Suprapubic skin (tissue), 4 donors: Measurements from ENCODE around the gene ZNF154. TPM values are rescaled to one million over a fixed set of nuclear protein-coding genes. Genes with fewer than 3 reads are reported as not detected.

ENCODE experiments used
- DNase-seq, 2 donors: peaks; one replicate each; pipeline ENCODE4 v3.0.0-alpha.2; 2019; ENCODE audit warnings: low spot score in 2 of 2
- H3K27ac ChIP-seq: fragments of 200-600 bp; sonication (generic); one replicate; pipeline ENCODE4 v1.5.1; 2019
- H3K27me3 ChIP-seq: fragments of 200-600 bp; sonication (generic); one replicate; pipeline ENCODE4 v1.5.1; 2019
- H3K36me3 ChIP-seq: fragments of 200-600 bp; sonication (generic); one replicate; pipeline ENCODE4 v1.5.1; 2019
- H3K4me1 ChIP-seq: fragments of 200-600 bp; sonication (generic); one replicate; pipeline ENCODE4 v1.5.1; 2019
- H3K4me3 ChIP-seq: fragments of 200-600 bp; sonication (generic); one replicate; pipeline ENCODE4 v1.5.1; 2019; ENCODE audit warnings: mild to moderate bottlenecking
- H3K9me3 ChIP-seq: fragments of 200-600 bp; sonication (generic); one replicate; pipeline ENCODE4 v1.5.1; 2019
- CTCF ChIP-seq, 2 donors: fragments of 200-600 bp in 1 of 2; fragments of 450-650 bp in 1 of 2; sonication (generic) in 1 of 2; IDR thresholded peaks; one replicate each; pipeline ENCODE4 v1.5.1; 2016 to 2019; ENCODE audit warnings: antibody characterized with exemption in 2 of 2, mild to moderate bottlenecking in 1 of 2, moderate library complexity in 1 of 2
- EP300 ChIP-seq: sonication (generic); formaldehyde crosslinking; IDR thresholded peaks from one replicate; pipeline ENCODE4 v1.6.1; 2017; ENCODE audit warnings: antibody characterized with exemption
- POLR2A ChIP-seq, 2 donors: fragments of 450-650 bp; IDR thresholded peaks; one replicate each; pipeline ENCODE4 v1.6.1; 2017; ENCODE audit warnings: antibody characterized with exemption in 2 of 2, mild to moderate bottlenecking in 2 of 2, moderate library complexity in 2 of 2
- POLR2AphosphoS5 ChIP-seq, 3 donors: sonication (generic); formaldehyde crosslinking; IDR thresholded peaks; one replicate each; pipeline ENCODE4 v1.6.1; 2017; ENCODE audit warnings: antibody characterized with exemption in 3 of 3
- WGBS: methylation state at CpG from one replicate; pipeline ENCODE4 v1.1.5; 2018; 5-methylcytosine and 5-hydroxymethylcytosine counted together
- total RNA-seq, 4 donors: library from RNA; depleted of rRNA; stranded (reverse); fragments of >200 nt; gene quantifications; one replicate each; pipeline ENCODE4 v1.1.0, GENCODE V29; 2016

ZNF154 gene
- total RNA-seq, 4 donors from 2014 or later = 0.13 to 1.3 (median 1.3) TPM; not detected in 1

GRCh38 chr19:57668635-57669034 lies 40.4 kb downstream of the ZNF154 start, which contains the start of gene ZSCAN4:
TSS of gene ZSCAN4 (plus strand) at chr19:57668935. CDS start at chr19:57676146, 7,211 bp downstream.
- Histone ChIP-seq H3K27me3 (peaks cover 6% of the 10 kb centered on the region), H3K9me3 (no peaks in the 10 kb centered on the region), H3K36me3 (no peaks in the 10 kb centered on the region), H3K27ac (no peak within 1 kb of the TSS), H3K4me3 (no peak within 1 kb of the TSS), H3K4me1 (no peaks in the 10 kb centered on the region)
- DNase-seq = no peak
- WGBS = 86% methylated on average over 2 of the region's 2 CpGs
- TF ChIP-seq EP300 (no peak), CTCF (IDR thresholded peaks at IDR 0.05) (no peak), POLR2A (IDR thresholded peaks at IDR 0.05) (no peak), POLR2AphosphoS5 (IDR thresholded peaks at IDR 0.05) (no peak)

- Histone ChIP-seq H3K27me3 (peaks cover 13% of the 10 kb centered on the region), H3K4me3 (no peak overlapping the region), H3K36me3 (no peaks in the 10 kb centered on the region), H3K27ac (no peak overlapping the region), H3K4me1 (no peaks in the 10 kb centered on the region), H3K9me3 (no peaks in the 10 kb centered on the region)
- 84% methylated on average over 1 of the region's 1 CpG for WGBS
- TF ChIP-seq POLR2AphosphoS5 (IDR thresholded peaks at IDR 0.05) = no peak
- TF ChIP-seq POLR2A (IDR thresholded peaks at IDR 0.05) = no peak
- TF ChIP-seq EP300 = no peak
- no peak for TF ChIP-seq CTCF (IDR thresholded peaks at IDR 0.05)
- no peak for DNase-seq
Observed at GRCh38 chr19:57667228-57667627, 41.8 kb downstream of the ZNF154 start.

- H3K9me3 ChIP-seq = no peaks in the 10 kb centered on the region
- H3K4me3 ChIP-seq = no peak overlapping the region
- TF ChIP-seq CTCF (IDR thresholded peaks at IDR 0.05) (no peak), EP300 (no peak), POLR2A (IDR thresholded peaks at IDR 0.05) (no peak), POLR2AphosphoS5 (IDR thresholded peaks at IDR 0.05) (no peak)
- WGBS = 80% methylated on average over 9 of the region's 9 CpGs
- H3K27ac ChIP-seq = no peak overlapping the region
- no peaks in the 10 kb centered on the region for H3K4me1 ChIP-seq
- peaks cover 13% of the 10 kb centered on the region for H3K27me3 ChIP-seq
- no peak for DNase-seq
- no peaks in the 10 kb centered on the region for H3K36me3 ChIP-seq
Observed at GRCh38 chr19:57665261-57665806, 43.7 kb downstream of the ZNF154 start.

GRCh38 chr19:57664269-57665127 lies 44.5 kb downstream of the ZNF154 start:
- TF ChIP-seq POLR2AphosphoS5 (IDR thresholded peaks at IDR 0.05) (no peak), CTCF (IDR thresholded peaks at IDR 0.05) (no peak), POLR2A (IDR thresholded peaks at IDR 0.05) (no peak), EP300 (no peak)
- H3K36me3 ChIP-seq = no peaks in the 10 kb centered on the region
- H3K27ac ChIP-seq = no peak overlapping the region
- 6% methylated on average over 18 of the region's 64 CpGs for WGBS
- H3K9me3 ChIP-seq = no peaks in the 10 kb centered on the region
- peaks cover 13% of the 10 kb centered on the region for H3K27me3 ChIP-seq
- H3K4me1 ChIP-seq = no peaks in the 10 kb centered on the region
- no peak for DNase-seq
- H3K4me3 ChIP-seq = peak overlapping the region; percentile 55

- H3K27ac ChIP-seq = no peak overlapping the region
- H3K9me3 ChIP-seq = peaks cover 4% of the 10 kb centered on the region
- H3K4me1 ChIP-seq = no peaks in the 10 kb centered on the region
- H3K36me3 ChIP-seq = no peaks in the 10 kb centered on the region
- WGBS = 80% methylated on average over 1 of the region's 1 CpG
- no peak for TF ChIP-seq POLR2AphosphoS5 (IDR thresholded peaks at IDR 0.05)
- TF ChIP-seq EP300 = no peak
- no peak for TF ChIP-seq CTCF (IDR thresholded peaks at IDR 0.05)
- H3K4me3 ChIP-seq = no peak overlapping the region
- no peak for DNase-seq
- H3K27me3 ChIP-seq = no peaks in the 10 kb centered on the region
Observed at GRCh38 chr19:57656346-57656745, 52.7 kb downstream of the ZNF154 start.
